Peyer's patch (tissue), 4 donors: ENCODE results near the gene SCARB1. TPM values are rescaled to one million over a fixed set of nuclear protein-coding genes. Genes with fewer than 3 reads are reported as not detected.

Experiments
- DNase-seq, 3 donors: peaks; one replicate each; pipeline ENCODE4 v3.0.0-alpha.2; 2017 to 2019
- H3K27ac ChIP-seq, 4 donors: fragments of 200-600 bp; sonication (generic); one replicate each; pipeline ENCODE4 v1.5.1; 2016 to 2019
- H3K27me3 ChIP-seq, 2 donors: fragments of 200-600 bp; sonication (generic); one replicate each; pipeline ENCODE4 v1.5.1; 2019
- H3K36me3 ChIP-seq, 3 donors: fragments of 200-600 bp; sonication (generic); one replicate each; pipeline ENCODE4 v1.5.1; 2016 to 2019
- H3K4me1 ChIP-seq, 4 donors: fragments of 200-600 bp; sonication (generic); one replicate each; pipeline ENCODE4 v1.5.1; 2016 to 2019
- H3K4me3 ChIP-seq, 4 donors: fragments of 200-600 bp; sonication (generic); 1 replicate in 3 of 4; 2 replicates in 1 of 4; pipeline ENCODE4 v1.5.1; 2016 to 2019; ENCODE audit warnings: mild to moderate bottlenecking in 1 of 4
- H3K9me3 ChIP-seq, 4 donors: fragments of 200-600 bp; sonication (generic); one replicate each; pipeline ENCODE4 v1.5.1; 2016 to 2019; ENCODE audit warnings: mild to moderate bottlenecking in 1 of 4
- POLR2A ChIP-seq, 2 donors: fragments of 450-650 bp; IDR thresholded peaks; one replicate each; pipeline ENCODE4 v1.5.1; 2017; ENCODE audit warnings: antibody characterized with exemption in 2 of 2, mild to moderate bottlenecking in 2 of 2, moderate library complexity in 2 of 2
- total RNA-seq, 4 donors: library from RNA; depleted of rRNA; stranded (reverse); fragments of >200 nt; gene quantifications; one replicate each; pipeline ENCODE4 v1.1.0, GENCODE V29; 2016
- TF ChIP-seq, protein P1 (sequence below), 6 experiments: fragments of 450-650 bp in 4 of 6; fragments of 200-600 bp in 2 of 6; sonication (generic) in 1 of 6; IDR thresholded peaks; one replicate each; pipeline ENCODE4 v1.5.1; 2017 to 2019; ENCODE audit warnings: antibody characterized with exemption in 6 of 6, mild to moderate bottlenecking in 3 of 6, moderate library complexity in 1 of 6

SCARB1 gene
- total RNA-seq, 4 donors from 2014 or later: 14.9 to 214 (median 64.6) TPM

DNA sequence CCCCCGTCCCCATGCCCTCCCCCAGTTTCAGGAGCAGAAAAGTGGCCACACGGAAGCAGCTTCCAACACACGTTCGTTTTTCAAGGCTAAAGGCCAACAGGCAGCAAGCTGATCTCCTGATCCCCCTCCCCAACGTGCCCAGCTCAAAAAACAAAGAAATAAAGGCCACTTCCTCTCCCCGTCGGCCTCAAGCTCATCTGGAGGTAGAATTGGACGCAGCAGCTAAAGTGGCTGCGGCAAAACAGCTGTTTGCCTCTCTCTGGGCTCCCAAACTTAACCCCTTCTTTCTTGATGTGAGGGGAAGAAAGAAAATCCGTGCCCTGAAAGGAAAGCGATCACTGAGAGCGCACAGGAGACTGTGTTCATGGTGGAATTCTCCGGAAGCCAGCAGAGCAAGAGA, 66.3 kb downstream of the SCARB1 start:
- DNase-seq: no peak
- Histone ChIP-seq H3K36me3 (peaks cover 0 to 6% (median 0%) of the 10 kb centered on the region in 3 donors), H3K4me1 (peaks cover 0 to 4% (median 0%) of the 10 kb centered on the region in 4 donors), H3K27ac (no peak overlapping the region), H3K27me3 (no peaks in the 10 kb centered on the region), H3K9me3 (no peaks in the 10 kb centered on the region), H3K4me3 (no peak overlapping the region)
- no peak for TF ChIP-seq POLR2A (IDR thresholded peaks at IDR 0.05)
- TF ChIP-seq, protein P1, sequence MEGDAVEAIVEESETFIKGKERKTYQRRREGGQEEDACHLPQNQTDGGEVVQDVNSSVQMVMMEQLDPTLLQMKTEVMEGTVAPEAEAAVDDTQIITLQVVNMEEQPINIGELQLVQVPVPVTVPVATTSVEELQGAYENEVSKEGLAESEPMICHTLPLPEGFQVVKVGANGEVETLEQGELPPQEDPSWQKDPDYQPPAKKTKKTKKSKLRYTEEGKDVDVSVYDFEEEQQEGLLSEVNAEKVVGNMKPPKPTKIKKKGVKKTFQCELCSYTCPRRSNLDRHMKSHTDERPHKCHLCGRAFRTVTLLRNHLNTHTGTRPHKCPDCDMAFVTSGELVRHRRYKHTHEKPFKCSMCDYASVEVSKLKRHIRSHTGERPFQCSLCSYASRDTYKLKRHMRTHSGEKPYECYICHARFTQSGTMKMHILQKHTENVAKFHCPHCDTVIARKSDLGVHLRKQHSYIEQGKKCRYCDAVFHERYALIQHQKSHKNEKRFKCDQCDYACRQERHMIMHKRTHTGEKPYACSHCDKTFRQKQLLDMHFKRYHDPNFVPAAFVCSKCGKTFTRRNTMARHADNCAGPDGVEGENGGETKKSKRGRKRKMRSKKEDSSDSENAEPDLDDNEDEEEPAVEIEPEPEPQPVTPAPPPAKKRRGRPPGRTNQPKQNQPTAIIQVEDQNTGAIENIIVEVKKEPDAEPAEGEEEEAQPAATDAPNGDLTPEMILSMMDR (IDR thresholded peaks at IDR 0.05): no peak

DNA sequence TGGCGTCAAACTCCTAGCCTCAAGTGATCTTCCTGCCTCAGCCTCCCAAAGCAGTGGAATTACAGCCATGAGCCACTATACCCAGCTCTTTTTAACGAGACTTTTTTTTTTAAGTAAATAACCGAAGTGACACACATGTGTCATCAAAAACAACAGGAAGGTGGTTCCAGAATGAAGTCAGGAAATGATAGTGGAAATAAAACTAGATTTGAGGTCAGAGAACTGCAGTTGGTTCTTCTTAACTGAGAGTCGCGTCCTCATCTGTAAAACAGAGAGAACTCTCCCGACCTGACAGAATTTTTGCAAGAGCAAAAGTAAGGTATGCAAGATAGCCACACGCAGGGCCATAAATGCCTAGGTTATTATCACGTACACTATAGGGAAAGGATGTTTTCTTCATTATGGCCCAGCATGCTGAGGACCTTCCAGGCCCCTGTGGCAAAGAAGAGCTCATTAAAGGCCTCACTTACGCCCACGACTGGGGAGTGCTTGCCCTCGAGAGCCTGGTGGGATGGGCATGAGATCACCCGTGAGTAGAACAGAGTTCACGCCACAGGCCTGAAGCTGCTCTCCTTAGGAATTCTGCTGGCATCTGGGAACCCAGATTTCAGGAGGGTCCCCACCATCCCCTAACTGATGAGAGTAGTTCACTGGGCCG, 67.2 kb downstream of the SCARB1 start:
- H3K4me3 ChIP-seq: no peak overlapping the region
- no peaks in the 10 kb centered on the region for H3K9me3 ChIP-seq

DNA sequence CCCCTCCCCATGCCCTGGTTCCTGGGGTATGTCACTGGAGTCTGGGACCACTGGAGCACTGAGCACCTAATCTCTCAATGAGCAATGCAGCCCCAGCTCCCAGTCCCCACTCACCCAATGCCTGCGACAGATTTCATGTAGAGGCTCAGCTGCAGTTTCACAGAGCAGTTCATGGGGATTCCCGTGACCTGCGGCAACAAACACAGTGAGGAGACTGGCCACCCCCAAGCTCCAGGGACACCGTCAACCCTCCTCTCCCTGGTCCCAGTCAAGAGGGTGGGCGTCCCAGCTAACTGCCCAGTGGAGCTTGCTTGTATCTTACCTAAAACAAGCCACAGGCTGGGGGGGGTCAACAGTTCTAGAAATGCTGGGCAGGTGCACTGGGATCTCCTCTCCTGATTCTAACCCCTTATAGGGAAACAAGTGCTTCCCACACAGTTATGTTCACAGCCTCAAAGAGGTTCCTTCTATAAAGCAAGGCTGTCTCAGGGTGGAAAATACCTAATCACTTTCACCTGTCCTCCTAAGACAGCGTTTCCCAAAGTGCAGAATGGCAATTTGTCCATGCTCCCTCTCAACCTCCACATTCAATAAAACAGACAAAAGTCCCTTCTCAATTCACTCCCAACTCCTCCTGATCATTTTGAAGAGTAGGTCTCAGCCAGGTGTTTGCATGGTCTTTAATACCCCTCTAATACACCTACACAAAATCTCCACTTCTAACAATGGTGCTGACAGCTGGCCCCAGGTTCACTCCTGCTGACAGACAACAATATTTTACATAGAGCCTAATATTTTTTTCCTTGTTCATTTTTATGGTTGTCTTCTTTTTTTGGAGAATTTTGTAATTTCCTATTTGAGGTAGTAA, 68.3 kb downstream of the SCARB1 start:
- H3K4me1 ChIP-seq: peaks cover 0 to 4% (median 0%) of the 10 kb centered on the region in 4 donors
- H3K36me3 ChIP-seq: peaks cover 0 to 14% (median 0%) of the 10 kb centered on the region in 3 donors
- H3K27ac ChIP-seq: no peak overlapping the region
- no peaks in the 10 kb centered on the region for H3K27me3 ChIP-seq
- no peaks in the 10 kb centered on the region for H3K9me3 ChIP-seq
- TF ChIP-seq POLR2A (IDR thresholded peaks at IDR 0.05): no peak
- TF ChIP-seq, protein P1 (IDR thresholded peaks at IDR 0.05): no peak
- no peak for DNase-seq
- H3K4me3 ChIP-seq: no peak overlapping the region

More for the DNA sequence above, 67.2 kb downstream of the SCARB1 start:
- no peak for DNase-seq
- no peak for TF ChIP-seq POLR2A (IDR thresholded peaks at IDR 0.05)
- TF ChIP-seq, protein P1 (IDR thresholded peaks at IDR 0.05): no peak
- Histone ChIP-seq H3K27ac (no peak overlapping the region), H3K36me3 (peaks cover 0 to 13% (median 0%) of the 10 kb centered on the region in 3 donors), H3K4me1 (peaks cover 0 to 4% (median 0%) of the 10 kb centered on the region in 4 donors), H3K27me3 (no peaks in the 10 kb centered on the region)

DNA sequence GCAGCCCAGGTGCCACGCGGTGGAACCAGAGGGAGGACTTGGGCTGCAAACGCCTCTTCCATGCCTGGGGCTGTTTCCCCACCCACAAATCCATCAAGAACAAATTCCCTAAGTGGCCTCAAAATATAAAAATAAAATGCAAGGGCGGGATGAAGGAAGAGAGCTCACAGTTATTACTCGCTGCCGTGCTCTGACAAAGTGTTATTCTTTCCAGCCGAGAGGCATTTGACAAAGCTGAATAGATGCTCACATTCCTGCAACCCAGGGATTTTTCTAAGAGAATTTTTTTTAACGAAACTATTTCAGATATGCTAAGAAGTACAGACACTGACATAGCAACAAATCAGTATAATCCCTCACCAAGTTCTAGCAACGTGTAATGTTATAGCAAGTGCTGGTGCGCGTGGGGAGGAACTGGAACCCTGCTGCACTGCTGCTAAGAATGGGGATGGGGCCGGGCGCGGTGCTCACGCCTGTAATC, 70.7 kb downstream of the SCARB1 start:
- Histone ChIP-seq H3K4me1 (no peaks in the 10 kb centered on the region), H3K27me3 (no peaks in the 10 kb centered on the region), H3K9me3 (no peaks in the 10 kb centered on the region), H3K27ac (no peak overlapping the region), H3K4me3 (no peak overlapping the region), H3K36me3 (peaks cover 0 to 14% (median 0%) of the 10 kb centered on the region in 3 donors)
- TF ChIP-seq, protein P1 (IDR thresholded peaks at IDR 0.05): no peak
- DNase-seq: no peak

DNA sequence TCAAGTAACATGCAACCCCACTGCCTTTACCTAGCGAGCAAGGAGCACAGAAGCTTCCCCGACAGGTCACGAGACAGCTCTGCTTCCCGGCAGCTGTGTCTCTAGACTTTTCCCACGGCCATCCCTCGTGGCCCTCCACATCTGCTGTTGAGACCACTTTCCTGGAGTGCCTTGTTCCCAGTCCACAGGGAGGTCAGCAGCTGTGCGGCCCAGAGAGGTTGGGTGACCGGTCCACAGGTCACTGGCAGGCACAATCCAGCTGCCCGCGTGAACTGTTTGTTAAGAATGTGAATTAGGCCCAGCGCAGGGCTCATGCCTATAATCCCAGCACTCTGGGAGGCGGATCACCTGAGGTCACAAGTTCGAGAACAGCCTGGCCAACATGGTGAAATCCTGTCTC, 71.5 kb downstream of the SCARB1 start:
- TF ChIP-seq, protein P1 (IDR thresholded peaks at IDR 0.05): no peak
- no peak for TF ChIP-seq POLR2A (IDR thresholded peaks at IDR 0.05)
- H3K4me1 ChIP-seq: no peaks in the 10 kb centered on the region
- no peak overlapping the region for H3K27ac ChIP-seq
- H3K4me3 ChIP-seq: no peak overlapping the region
- H3K36me3 ChIP-seq: peaks cover 0 to 14% (median 0%) of the 10 kb centered on the region in 3 donors
- H3K27me3 ChIP-seq: no peaks in the 10 kb centered on the region
- no peaks in the 10 kb centered on the region for H3K9me3 ChIP-seq
- no peak for DNase-seq
